Anterior cingulate cortex (tissue), 58 donors: ENCODE results near the gene PTCH1.
A peak's percentile ranks its signal among the peaks of the same experiment; 100 is the strongest.

Experiments
- DNase-seq, 58 donors: peaks; one replicate each; lab custom pipeline; 2025; lab: John Stamatoyannopoulos, UW

Gene PTCH1

DNA sequence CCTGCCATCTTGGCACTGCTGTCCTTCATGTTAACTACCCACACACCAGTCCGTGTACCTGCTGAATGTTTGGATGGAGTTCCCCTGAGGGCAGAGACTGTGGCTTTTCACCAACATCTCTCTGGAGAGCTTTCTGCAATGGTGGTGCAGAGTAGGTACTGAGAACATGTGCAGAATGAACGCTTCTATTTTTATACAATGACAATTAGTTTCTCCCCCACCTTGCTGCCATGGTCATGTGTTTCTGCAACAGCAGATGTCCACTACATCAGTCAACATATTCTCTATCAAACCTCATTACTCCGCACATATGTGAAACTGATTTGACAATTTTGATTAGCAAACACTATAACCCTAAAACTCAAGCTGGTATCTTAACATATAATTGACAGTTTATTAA, 14.5 kb downstream of the PTCH1 start:
- DNase-seq, result no peak

- DNase-seq, result no peak
Observed at GRCh38 chr9:95499847-95500246, 16.9 kb downstream of the PTCH1 start.

DNA sequence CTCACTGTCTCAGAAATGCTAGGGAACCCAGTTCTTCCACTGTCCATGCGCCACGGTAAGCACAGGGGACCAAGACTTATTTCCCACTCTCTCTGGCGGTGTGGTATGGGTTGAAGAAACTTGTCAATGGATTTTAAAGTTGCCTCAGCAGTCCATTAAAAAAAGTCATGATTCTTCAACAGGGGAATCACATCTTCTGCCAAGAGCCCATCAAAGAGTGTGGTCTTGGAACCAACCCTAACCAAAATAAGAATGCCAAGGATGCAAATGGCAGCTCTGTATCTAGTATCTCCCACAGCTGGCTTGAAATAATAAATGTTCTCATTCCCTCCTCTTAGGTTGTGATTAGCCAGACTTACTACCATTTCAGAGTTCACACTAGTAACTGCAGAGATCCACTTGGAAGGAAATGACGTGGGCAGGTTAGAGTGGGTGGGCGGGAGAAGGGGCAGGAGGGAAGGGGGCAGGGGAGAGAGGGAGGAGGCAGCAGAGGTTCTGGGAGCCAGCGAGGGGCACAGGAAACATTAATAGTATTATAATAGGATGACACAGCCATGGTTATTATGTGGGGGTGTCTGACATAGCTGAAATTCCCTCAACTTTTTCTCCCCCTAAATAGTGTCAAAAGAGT, 17.6 kb downstream of the PTCH1 start:
- no peak for DNase-seq

- no peak for DNase-seq
Observed at GRCh38 chr9:95498641-95499040, 18.1 kb downstream of the PTCH1 start.

- no peak for DNase-seq
Observed at GRCh38 chr9:95497772-95498171, 19.0 kb downstream of the PTCH1 start.

DNA sequence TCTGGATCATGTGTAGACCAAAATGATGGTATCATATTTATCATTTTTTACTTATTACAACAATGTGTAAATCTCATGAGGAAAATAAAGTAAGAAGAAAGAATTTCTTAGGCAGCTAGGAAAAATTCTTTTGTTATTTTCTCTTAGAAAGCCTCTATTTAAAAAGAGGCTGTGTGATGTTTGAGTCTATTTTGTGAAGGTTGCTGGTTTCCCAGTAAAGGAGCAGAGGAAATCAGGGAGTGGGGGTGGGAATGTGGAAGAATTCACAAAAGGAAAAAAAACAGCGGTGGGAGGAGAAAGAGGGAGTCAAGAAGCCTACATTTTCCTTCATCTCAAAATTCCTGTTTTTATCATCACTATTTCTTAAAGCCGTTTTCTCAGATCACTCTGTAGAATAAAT, 20.1 kb downstream of the PTCH1 start:
- DNase-seq, result no peak

GRCh38 chr9:95495961-95496360, 20.8 kb downstream of the PTCH1 start:
- DNase-seq, result peak in 4 of 58 donors; percentile 20 to 49 (median 31)

- DNase-seq, result no peak
Observed at GRCh38 chr9:95495529-95495928, 21.2 kb downstream of the PTCH1 start.

GRCh38 chr9:95494416-95495371, 22.1 kb downstream of the PTCH1 start:
- DNase-seq, result peak in 12 of 58 donors; percentile 22 to 70 (median 50)

DNA sequence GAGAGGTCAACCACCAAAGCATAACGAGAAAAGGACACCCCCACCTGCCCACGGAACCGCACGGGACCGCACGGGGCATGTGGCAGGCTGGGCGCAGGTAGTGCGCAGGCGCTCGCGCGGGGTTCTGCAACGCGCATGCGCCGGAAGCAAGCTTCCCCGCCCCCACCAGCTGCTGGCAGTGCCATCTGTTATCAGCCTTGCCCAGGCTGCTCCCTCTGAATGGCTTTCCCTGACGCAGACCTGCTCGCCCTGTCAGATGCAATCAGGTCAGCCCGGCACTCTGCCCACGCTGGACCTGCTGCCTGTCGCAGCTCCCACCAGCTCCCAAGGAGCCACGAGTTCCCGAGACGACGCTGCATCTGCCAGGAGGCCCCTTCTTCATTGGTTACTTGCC, 22.8 kb downstream of the PTCH1 start:
- peak in 50 of 58 donors; percentile 29 to 80 (median 64) for DNase-seq

DNA sequence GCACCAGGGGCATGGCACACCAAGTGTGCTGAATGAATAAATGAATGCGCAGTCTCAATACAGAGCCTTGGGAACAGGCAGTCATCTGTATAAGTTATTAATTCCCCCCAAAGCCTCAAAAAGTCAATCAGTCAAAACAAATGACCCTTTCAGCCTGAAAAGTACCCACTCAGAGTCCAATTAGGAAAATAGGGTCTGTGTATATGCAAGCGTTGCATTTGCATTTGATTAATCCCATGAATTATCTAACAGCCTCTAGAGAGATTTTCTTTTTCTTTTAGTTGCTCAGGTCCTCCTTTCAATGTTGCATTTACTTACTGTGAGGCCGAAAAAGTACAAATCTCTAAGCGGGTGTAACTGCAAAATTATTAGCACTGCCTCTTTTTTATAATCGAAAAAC, 23.4 kb downstream of the PTCH1 start:
- no peak for DNase-seq

- DNase-seq, result no peak
Observed at GRCh38 chr9:95491543-95492320, 25.0 kb downstream of the PTCH1 start.

GRCh38 chr9:95488954-95489353, 27.8 kb downstream of the PTCH1 start:
- DNase-seq, result no peak

- DNase-seq, result peak in 7 of 58 donors; percentile 17 to 58 (median 27)
Observed at GRCh38 chr9:95486318-95486717, 30.5 kb downstream of the PTCH1 start.

DNA sequence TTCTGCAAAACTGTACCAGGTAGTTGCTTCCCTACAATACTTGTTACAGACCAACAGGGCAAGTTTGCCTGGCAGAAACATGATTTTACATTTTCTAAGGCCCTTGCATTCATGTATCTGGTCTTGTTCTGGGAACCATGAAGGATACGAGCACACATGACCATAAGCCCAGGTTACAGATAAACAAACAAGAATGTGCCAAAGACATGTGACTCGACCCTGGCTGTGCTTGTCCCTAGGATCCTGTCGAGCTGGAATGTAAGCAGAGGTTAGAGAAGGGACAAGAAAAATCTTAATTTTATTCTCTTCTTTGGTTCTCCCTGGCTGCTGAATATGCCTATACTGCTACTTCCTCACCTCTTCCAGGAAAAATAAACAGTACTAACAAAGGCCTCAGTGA, 32.5 kb downstream of the PTCH1 start:
- DNase-seq, result no peak

- DNase-seq, result no peak
Observed at GRCh38 chr9:95483431-95483830, 33.3 kb downstream of the PTCH1 start.

DNA sequence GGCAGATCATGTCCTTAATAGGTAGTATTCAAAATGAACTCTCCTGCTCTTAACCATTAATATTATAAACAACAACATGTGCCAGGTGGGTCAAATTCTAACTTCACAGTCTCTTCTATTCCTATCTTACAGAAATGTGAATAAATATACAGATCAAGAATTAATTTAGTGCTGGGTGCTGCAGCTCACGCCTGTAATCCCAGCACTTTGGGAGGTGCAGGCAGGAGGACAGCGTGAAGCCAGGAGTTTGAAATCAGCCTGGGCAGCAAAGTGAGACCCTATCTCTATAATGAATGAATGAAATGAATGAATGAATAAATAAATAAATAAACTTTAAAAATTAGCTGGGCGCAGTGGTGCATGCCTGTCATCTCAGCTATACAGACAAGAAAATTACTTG, 34.1 kb downstream of the PTCH1 start:
- no peak for DNase-seq

DNA sequence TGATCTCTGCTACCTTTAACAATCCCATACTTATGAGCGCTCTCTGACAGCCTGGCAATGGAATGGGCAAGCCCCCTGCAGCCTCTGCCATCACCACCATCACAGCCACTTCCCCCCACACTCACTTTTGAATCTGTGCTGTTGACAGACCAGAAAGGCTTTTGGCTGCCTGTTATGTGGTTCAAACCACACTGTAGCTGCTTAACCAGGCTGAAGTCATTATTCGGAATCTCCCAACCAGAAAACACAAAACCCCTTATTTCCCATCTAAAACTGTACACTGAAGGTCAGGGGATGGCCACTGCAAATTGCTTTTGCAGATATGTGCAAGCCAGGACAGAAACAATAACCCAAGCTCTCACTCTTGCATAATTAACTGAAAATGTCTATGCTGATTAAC, 35.8 kb downstream of the PTCH1 start:
- no peak for DNase-seq

DNA sequence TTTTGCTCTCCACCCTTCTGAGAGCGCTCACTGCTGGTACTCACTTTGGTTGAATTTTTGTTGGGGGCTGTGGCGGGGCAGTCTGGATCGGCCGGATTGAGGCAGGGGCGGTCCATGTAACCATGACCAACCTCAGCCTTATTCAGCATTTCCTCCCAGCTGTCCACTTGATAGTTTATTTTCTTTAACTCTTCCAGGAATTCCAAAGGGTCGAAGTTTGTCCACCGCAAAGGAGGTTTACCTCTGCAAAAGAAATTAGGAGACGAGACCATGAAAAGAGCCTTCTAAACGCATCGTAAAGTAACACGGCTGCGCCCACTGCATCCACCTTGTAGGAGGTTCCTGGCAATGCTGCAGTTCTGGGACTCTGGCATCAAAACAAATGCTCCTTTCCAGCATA, 36.4 kb downstream of the PTCH1 start:
- DNase-seq, result no peak

GRCh38 chr9:95479330-95479729, 37.4 kb downstream of the PTCH1 start:
- no peak for DNase-seq

DNA sequence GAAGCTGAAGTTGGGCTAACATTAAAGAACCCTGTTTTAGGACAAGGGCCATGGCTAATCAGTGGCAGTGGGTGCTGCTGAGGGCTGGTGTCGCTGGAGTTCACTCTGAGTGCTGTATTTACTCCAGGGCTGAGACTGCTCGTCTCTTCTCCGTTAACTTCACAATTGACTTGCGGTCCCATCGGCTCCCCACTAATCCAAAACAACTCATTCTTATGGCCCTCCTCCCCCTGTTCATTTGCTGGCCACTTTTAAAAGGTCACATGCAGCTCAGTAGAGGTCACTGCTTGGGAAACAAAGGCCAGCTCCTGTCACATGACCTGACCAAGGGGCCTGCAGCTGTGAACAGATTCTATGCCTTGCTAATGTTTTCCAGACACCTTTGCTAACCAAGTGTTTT, 38.4 kb downstream of the PTCH1 start:
- peak in 18 of 58 donors; percentile 9 to 53 (median 28) for DNase-seq
